Lower leg skin (tissue), 3 donors: ENCODE results near the gene ZNF324B.

ENCODE experiments used
- CTCF ChIP-seq, 3 donors: fragments of 450-650 bp; IDR thresholded peaks; one replicate each; pipeline ENCODE4 v1.5.1; 2016; ENCODE audit warnings: antibody characterized with exemption in 3 of 3, mild to moderate bottlenecking in 3 of 3, moderate library complexity in 2 of 3
- POLR2A ChIP-seq, 2 donors: fragments of 450-650 bp; IDR thresholded peaks; one replicate each; pipeline ENCODE4 v1.6.1; 2016 to 2017; ENCODE audit warnings: antibody characterized with exemption in 2 of 2, mild to moderate bottlenecking in 1 of 2, moderate library complexity in 1 of 2

GRCh38 chr19:58466760-58467589 lies 15.6 kb downstream of the ZNF324B start, which contains the start of gene ZNF324:
- TF ChIP-seq CTCF (IDR thresholded peaks at IDR 0.05) (no peak), POLR2A (IDR thresholded peaks at IDR 0.05) (no peak)
